Measurements from ENCODE around the gene DDX51. TPM values are rescaled to one million over a fixed set of nuclear protein-coding genes. Genes with fewer than 3 reads are reported as not detected.
"Not testable (repeated sequence)": the region's sequence is repeated elsewhere in the genome, so short reads cannot be mapped to it uniquely, and the experiment has no call there.

DDX51 gene
- total RNA-seq, 6 experiments from 2014 or later, result 13.8 to 18.3 (median 16.8) TPM

GRCh38 chr12:132106921-132107320 lies 37.2 kb downstream of the DDX51 start:
- peak; percentile 75 for DNase-seq
- Mint-ChIP-seq H3K27me3 (ENCODE audit: insufficient read depth) (no peaks in the 10 kb centered on the region; the same call in 1 of the 2 replicates), H3K27ac (peak overlapping the region; percentile 68), H3K4me1 (ENCODE audit: low read depth) (peaks cover 13% of the 10 kb centered on the region), H3K4me3 (peak overlapping the region; percentile 61), H3K9me3 (no peaks in the 10 kb centered on the region), H3K36me3 (ENCODE audit: low read depth) (peaks cover 19% of the 10 kb centered on the region)
- no peak for TF ChIP-seq CTCF (IDR thresholded peaks at IDR 0.05)

GRCh38 chr12:132105467-132105866 lies 38.7 kb downstream of the DDX51 start:
- no peak for DNase-seq
- TF ChIP-seq CTCF (IDR thresholded peaks at IDR 0.05), result no peak

GRCh38 chr12:132103542-132104308 lies 40.4 kb downstream of the DDX51 start:
- H3K9me3 Mint-ChIP-seq, result no peaks in the 10 kb centered on the region
- H3K4me3 Mint-ChIP-seq, result no peak overlapping the region
- H3K27ac Mint-ChIP-seq, result no peak overlapping the region
- no peak for DNase-seq
- no peak for TF ChIP-seq CTCF (IDR thresholded peaks at IDR 0.05)
- H3K4me1 Mint-ChIP-seq (ENCODE audit: low read depth), result peaks cover 13% of the 10 kb centered on the region
- H3K27me3 Mint-ChIP-seq (ENCODE audit: insufficient read depth), result no peaks in the 10 kb centered on the region; the same call in 1 of the 2 replicates
- H3K36me3 Mint-ChIP-seq (ENCODE audit: low read depth), result peaks cover 6% of the 10 kb centered on the region; the same call in 1 of the 2 replicates

More at GRCh38 chr12:132105467-132105866, 38.7 kb downstream of the DDX51 start:
- peaks cover 11% of the 10 kb centered on the region; the same call in 1 of the 2 replicates for H3K36me3 Mint-ChIP-seq (ENCODE audit: low read depth)
- H3K27me3 Mint-ChIP-seq (ENCODE audit: insufficient read depth), result no peaks in the 10 kb centered on the region; the same call in 1 of the 2 replicates
- H3K9me3 Mint-ChIP-seq, result no peaks in the 10 kb centered on the region
- no peak overlapping the region for H3K4me3 Mint-ChIP-seq
- H3K27ac Mint-ChIP-seq, result no peak overlapping the region
- peaks cover 13% of the 10 kb centered on the region for H3K4me1 Mint-ChIP-seq (ENCODE audit: low read depth)

DNA sequence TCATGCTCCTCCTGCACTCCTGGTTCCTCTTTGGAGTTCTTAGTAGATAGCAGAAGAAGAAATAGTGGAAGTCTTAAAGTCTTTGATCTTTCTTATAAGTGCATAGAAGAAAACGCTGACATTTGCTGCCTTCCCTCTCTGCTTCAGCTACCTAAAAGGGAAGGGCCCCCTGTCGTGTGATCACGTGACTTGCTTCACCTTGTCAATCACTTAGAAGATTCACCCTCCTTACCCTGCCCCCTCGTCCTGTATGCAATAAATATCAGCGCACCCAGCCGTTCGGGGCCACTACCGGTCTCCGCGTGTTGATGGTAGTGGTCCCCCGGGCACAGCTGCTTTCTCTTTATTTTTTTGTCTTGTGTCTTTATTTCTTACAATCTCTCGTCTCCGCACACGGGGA lies 41.0 kb downstream of the DDX51 start:
- not testable (repeated sequence) for H3K36me3 Mint-ChIP-seq (ENCODE audit: low read depth); H3K4me3 Mint-ChIP-seq; H3K27ac Mint-ChIP-seq; DNase-seq; H3K27me3 Mint-ChIP-seq (ENCODE audit: insufficient read depth); H3K9me3 Mint-ChIP-seq
- H3K4me1 Mint-ChIP-seq (ENCODE audit: low read depth), result peaks cover 13% of the 10 kb centered on the region

DNA sequence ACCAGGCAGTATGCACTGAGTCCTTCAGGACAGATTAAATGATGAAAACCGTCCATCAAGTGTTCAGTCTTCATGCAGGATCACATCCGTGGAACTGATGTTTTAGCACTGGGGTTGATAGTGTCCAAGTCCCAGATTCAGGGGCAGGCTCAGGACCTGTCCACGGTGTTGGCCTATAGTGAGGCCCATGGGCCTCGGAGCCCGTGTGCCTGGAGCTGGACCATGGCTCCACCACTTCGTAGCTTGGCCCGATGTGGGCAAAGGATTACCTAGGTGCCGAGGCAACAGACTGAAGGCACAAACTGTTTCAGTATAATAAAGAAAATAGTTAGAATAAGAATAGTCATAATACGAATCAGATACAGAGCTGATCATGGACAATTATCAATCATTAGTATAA lies 41.8 kb downstream of the DDX51 start:
- Mint-ChIP-seq H3K4me3 (no peak overlapping the region), H3K9me3 (no peaks in the 10 kb centered on the region), H3K36me3 (ENCODE audit: low read depth) (peaks cover 6% of the 10 kb centered on the region; the same call in 1 of the 2 replicates), H3K27me3 (ENCODE audit: insufficient read depth) (no peaks in the 10 kb centered on the region; the same call in 1 of the 2 replicates), H3K27ac (no peak overlapping the region), H3K4me1 (ENCODE audit: low read depth) (peaks cover 8% of the 10 kb centered on the region)
- DNase-seq, result no peak
- TF ChIP-seq CTCF (IDR thresholded peaks at IDR 0.05), result no peak

DNA sequence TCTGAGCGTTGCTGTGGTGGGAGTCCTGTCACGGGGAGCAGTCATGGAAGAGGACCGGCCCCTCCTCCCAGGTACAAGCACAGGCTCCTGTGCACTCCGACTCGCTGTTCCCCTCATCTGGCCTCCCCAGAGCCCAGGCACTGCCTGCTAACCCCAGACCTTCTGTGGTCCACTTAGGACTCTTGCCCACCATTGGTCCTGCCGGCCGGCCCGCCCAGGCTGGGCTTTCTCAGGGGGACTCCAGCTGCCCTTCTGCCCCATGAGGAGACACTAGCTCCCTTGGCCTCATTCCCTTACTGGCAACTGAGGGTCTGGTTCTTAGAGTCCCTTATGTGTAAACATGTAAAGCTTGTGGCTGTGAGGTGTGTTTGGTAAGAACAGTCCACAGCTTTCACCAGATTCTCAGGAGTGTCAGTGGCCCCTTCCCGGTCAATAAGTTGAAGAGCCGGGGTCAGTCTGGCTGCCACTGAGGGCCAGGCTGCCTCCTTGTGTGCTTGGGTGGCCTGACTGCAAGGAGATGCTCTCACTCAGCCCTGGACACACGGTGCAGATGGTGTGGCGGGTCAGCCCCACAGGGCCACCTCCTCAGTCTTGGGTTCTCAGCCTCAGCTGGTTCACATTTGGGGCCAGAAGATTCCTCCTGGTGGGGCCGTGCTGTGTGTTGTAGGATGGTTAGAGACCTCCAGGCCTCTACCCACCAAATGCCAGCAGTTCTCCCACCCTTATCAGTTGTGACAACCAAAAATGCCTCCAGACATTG lies 43.6 kb downstream of the DDX51 start:
- no peak for DNase-seq

More for the DNA sequence above, 43.6 kb downstream of the DDX51 start:
- Mint-ChIP-seq H3K4me3 (no peak overlapping the region), H3K27me3 (ENCODE audit: insufficient read depth) (no peaks in the 10 kb centered on the region; the same call in 1 of the 2 replicates), H3K9me3 (no peaks in the 10 kb centered on the region), H3K27ac (no peak overlapping the region), H3K36me3 (ENCODE audit: low read depth) (peaks cover 12% of the 10 kb centered on the region), H3K4me1 (ENCODE audit: low read depth) (no peaks in the 10 kb centered on the region)
- no peak for TF ChIP-seq CTCF (IDR thresholded peaks at IDR 0.05)

Data from HFFc6 (cell line).